GM18868 (cell line): ENCODE data around the gene LCNL1.

Source experiments
- ATAC-seq: cut with Tn5 transposase; IDR thresholded peaks from one replicate; pipeline ENCODE4 v1.9.1; 2021; ENCODE audit warnings: mild to moderate bottlenecking, moderate library complexity; ENCODE audit not compliant: unreplicated experiment

Gene LCNL1

DNA sequence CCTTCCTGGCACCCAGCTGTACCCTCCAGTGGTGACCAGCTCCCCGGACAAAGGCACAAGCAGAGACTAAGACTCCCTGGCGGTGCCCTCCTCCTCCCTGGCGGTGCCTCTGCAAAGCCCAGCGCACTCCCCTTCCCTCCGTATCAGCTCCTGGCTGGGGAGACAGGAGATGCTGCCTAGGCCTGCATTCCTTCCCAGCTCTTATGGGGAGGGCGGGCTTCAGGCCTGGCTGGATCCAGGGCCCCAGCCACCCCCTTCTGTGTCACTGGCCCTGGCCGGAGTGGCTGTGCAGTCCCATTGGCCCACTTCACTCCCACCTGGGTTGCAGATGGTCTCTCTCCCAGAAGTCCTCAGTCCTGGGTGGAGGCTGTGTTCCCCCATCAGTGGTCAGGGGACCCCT, 24.3 kb upstream of the LCNL1 start:
- ATAC-seq, result no peak

DNA sequence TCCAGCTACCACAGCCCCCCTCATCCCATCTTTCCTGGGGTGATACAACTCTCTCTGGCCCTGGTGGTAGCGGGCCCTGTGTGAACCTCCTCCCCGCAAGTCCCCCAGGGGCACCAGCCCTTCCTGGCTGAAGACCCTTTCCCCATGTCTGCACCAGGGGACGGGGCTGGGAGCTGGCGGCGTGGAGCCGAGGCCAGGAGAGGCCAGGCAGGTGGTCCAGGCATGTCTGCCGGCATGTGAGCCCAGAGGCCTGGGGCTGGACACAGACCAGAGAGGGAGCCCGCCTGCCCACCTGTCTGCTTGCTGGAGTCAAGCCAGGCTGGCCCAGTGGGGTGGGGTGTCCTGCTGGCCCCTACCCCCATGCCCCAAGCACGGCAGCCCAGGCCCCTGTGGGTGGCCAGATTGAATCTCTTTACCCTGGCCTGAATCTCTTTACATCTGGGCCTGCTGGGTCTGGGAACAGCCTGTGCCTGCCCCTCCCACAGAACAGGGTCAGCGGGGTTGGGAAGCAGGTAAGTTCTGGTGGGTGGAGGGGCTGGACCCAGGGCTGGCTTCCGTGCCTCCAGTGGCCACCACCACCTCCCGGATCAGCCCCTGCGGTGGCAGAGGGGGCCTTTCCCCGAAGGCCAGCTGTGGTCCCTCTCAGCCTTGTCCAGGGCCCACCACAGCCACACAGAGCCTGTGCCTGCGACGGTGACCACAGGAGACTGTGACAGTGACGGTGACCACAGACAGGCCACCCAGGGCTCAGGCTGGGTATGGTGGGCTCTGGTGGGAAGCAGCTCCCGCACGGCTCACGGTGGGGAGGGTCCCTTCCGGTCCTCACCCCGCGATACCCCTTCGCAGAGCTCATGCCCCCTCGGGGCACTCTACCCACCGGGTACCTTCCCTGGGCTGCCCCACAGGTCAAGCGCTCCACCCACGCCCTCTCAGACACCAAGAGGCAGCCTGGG, 23.6 kb upstream of the LCNL1 start:
- ATAC-seq, result no peak

DNA sequence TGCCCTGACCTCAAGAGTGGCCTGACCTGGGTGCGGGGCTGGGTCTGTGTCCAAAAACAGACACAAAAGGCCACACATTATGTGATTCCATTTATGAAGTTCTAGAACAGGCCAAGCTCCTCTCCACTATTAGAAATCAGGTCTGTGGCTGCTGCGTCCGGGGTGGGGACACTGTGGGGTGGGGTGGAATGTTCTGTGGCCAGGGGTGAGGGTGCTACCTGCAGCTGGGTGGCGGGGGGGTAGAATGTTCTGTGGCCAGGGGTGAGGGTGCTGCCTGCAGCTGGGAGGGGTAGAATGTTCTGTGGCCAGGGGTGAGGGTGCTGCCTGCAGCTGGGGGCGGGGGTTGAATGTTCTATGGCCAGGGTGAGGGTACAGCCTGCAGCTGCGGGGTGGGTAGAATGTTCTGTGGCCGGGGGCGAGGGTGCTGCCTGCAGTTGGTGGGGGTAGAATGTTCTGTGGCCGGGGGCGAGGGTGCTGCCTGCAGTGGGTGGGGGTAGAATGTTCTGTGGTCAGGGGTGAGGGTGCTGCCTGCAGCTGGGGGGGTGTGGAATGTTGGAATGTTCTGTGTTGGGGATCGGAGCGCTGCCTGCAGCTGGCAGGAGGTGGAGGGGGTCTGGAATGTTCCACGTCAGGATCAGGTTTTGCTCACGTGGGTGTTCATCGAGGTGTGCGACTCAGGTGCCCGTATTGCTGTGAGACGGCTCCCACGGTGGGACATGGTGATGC, 22.4 kb upstream of the LCNL1 start:
- ATAC-seq, result no peak

DNA sequence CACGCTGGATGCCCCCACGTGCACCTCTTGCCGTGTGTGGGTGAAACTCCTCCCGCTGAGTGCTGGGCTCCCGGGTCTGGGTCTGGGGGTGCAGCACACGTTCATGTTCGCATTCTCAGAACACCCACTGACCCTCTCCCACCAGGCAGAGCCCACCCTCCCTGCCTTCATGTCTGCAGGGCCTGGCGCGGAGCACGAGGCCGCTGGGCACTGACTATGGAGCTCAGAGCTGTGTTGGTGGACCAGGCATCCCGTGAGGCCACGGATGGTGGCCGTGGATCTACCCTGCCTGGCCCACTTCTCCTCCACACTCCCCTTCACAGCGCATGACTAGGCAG, 21.9 kb upstream of the LCNL1 start:
- no peak for ATAC-seq

DNA sequence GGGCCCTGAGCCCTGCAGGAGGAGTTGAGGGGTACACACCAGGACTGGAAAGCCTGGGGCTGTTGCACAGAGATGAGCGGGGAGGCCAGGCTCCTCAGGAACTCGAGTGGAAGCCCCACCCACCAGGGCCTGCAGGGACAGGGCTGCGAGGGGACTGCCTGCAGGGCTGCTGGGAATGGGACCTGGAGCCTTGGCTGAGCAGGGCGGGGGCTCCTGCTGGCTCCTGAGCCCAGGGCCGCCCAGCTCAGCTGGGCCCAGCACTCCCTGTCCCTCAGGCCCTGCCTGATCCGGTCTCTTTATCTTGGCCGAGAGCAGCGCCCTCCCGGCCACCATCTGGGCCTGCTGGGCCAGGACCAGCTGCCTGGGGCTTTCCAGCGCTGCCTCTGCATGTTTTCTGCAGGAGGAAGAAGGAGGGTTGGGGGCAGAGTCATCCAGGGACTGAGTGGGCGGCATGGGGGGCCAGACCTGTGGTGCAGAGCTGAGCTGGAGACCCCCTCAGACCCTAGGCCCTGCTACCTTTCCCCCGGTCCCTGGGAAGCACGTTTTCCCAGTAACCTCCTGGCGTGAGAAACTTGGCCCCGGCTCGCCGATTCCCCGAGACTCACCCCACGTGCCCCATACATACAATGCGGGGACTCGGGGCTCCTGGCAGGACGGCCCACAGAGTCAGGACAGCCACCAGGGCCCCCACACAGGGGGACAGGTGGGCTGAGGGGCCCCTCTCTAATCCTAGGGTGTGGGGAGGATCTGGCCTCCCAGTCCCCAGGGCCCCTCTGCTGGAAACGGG, 21.3 kb upstream of the LCNL1 start:
- ATAC-seq, result no peak

DNA sequence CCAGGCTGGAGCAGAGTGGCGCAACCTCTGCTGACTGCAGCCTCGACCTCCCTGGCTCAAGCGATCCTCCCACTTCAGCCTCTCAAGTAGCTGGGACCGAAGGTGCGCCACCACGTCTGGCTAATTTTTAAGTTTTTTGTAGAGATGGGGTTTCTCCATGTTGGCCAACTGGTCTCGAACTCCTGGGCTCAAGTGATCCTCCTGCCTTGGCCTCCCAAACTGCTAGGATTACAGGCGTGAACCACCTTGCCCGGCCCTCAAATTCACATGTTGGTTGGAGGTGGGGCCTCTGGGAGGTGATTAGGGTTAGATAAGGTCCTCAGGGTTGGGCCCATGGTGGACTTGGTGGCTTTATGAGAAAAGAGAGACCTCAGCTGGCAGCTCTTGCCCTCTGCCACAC, 20.6 kb upstream of the LCNL1 start:
- no peak for ATAC-seq

DNA sequence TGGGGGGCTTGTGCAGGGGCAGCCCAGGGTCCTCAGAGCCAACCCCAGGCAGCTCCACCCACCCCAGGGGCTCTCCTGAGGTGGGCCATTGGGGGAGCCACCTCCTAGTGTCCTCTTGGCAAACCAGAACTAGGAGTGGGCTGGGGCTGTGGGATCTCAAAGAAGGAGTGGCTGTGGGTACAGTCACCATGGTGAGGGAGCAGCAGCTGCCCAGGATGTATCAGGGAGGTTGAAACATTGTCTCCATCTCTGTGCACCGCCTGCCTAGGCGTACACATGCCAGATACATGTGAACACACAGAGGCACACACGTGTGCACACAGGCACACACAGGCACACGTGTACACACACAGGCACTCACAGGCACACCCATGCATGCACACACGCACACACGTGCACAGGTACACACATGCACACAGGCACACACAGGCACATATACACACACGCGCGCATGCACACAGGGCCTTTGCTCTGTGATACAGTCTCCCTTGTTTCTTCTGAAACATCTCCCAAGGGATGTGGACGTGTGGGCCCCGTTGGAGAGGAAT, 20.0 kb upstream of the LCNL1 start:
- ATAC-seq, result no peak

DNA sequence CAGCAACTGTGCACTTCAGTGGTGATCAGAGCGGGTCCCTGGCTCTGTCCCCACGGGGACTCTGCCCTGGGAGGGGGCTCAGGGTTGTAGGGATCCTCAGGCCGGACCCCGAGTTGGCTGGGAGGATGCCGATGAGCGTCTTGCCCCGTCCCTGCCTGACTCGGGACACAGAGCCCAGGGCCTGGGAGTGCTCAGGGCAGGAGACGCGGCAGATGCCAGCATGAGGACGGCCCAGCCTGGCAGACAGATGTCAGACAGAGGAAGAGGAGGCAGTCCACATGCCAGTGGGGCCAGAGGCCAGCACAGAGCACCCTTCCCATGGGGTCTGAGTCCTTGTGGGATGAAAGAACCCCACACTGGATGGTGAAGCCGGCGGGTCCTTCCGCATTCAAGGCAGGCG, 19.5 kb upstream of the LCNL1 start:
- ATAC-seq, result no peak

DNA sequence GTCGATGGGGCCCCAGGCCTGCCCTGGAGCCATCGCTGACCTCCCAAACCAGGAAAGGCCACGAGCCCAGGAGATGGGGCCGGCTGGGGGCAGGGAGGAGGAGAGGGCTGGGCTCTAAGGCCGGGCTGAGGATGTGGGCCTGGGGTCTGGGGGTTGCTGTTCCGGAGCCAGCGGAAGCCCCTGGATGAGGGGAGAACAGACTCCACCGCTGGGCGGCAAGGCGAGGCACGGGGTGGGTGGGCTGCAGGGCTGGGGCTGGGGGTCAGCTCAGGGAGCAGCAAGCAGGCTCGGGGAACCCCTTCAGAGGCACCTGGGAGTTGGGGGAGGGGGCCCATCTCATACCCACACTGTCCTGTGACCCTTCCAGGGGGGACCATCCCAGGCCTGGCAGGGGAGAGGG, 19.0 kb upstream of the LCNL1 start:
- ATAC-seq, result no peak

DNA sequence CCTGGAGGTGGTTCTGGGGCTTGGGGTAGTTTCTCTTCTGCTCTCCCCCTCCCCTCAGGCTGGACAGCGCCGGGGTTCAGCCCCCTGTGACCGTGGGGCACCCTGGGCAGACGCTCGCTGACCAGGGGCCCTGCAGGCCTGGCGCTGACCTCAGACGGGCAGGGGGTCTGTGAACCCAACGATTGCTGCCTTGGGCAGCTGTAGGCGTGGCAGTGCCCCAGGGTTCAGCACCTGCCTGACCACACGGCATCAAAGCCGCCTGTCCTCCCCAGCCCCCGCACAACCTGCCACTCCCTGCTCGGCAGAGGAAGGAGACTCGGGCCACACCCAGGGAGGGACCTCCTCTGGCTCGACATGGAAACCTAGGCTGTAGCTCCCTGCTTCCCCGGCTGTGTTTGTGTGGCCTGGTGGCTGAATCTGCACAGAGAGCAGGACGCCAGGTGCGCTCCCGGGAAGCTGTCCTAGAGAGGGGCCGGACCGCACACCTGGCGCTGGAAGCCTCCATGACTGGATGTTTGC, 18.6 kb upstream of the LCNL1 start:
- ATAC-seq, result no peak

DNA sequence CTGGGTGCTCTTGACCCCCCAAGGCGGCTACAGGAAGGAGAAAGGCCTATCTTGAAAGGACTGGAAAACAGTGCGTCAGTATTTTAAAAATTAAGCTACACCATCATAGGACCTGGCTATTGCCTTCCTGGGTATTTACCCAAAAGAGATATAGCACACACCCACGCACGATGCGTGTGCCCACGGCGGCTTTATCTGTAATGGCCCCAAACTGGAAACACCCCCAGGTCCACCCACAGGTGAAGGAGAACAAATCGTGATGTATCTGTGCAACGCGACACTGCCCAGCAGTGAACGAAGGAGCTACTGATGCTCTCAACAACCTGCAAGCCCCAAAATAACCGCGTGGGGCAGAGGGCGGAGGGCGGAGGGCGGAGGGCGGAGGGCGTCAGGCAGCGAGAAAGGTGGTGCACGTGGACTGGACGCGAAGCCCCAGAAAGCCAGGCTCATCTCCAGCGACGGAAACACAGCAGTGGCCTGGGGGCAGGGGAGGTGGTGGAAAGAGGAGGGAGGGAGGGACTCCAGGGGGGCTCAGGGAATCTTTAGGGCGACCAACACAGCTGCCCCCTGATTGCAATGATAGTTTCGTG, 17.9 kb upstream of the LCNL1 start:
- no peak for ATAC-seq

DNA sequence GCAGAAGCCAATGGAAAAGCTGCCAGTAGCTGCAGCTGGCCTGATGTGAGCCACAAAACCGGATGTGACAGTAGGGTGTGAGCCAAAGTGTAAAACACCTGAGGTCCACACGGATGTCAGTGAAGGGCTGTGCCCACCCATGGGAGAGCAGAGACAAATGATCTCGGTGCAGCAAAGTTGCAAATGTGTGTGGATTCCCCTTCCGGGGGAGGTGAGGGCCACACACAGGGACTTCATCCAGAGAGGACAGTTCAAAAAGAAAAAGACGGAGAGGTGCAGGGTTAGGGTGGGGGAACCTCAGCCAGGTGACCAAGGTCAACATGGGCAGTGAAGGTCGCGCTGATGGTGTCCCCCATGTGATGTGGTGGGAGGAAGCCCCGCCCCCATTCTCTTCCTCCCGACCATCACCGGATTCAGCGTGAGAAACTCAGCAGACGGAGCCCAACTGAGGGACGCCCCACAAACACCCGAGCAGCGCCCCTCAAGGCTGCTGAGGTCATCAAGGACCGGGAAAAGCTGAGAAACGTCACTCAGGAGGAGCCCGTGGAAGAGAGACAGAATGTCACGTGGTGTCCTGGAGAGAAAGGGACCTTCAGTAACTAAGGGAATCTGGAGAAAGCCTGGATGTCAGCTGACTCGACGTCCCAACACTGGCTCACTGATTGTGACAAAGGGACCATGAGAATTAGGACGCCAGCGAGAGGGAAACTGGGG, 16.9 kb upstream of the LCNL1 start:
- no peak for ATAC-seq

DNA sequence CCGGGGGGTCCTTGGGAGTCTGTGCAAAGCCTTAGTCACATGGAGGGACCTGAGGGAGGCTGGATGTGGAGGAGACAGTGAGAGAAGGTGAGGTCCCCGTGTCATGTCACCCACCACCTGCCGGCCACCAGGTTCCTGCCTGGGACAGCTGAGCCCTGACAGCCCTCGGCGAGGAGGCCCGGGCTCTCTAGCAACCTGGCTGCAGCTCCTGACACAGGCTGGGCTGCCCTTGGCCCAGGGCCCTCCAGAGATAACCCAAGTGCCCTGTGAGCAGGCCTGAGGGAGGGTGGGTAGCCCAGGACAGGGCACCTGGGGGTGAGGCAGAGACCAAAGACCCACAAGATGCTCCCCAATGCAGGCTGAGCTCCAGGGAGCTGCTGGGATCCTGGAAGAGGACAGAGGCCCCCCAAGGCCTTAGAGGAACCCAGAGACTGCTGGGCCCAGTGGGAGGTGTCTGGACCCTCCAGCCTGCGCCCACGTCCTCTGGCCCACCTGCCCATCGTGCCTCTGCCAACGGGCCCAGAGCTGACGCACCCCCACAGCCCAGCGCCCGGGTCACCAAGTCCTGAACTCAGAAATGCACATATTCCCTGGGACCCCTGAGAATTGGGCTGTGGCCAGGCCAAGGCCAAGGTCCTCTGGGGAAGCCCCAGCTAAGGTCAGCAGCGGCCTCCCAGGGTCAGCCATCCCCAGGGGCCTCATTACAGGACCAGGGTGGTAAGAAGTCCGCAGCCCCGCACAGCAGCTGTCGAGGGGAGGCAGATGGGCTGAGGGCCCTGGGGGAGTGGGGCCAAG, 14.3 kb upstream of the LCNL1 start:
- ATAC-seq, result no peak

DNA sequence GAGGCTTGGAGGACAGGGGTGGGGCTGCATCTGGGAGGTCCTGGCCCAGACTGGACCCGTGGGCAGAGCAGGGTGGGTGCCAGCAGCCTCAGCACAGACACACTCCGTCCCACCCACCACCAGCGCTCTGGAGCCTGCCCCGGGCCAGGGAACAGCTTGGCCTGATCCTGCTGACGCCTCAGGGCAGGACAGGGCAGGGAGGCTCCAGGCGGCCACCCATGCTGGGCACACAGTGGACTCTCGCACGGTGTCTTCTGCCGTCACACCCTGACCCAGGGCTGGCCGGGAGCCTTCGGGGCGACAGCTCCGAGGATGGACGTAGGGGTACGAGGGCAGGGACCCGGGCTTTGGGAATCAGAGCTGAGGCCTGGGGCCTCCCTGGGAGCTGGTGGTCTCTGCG, 13.6 kb upstream of the LCNL1 start:
- ATAC-seq, result no peak

DNA sequence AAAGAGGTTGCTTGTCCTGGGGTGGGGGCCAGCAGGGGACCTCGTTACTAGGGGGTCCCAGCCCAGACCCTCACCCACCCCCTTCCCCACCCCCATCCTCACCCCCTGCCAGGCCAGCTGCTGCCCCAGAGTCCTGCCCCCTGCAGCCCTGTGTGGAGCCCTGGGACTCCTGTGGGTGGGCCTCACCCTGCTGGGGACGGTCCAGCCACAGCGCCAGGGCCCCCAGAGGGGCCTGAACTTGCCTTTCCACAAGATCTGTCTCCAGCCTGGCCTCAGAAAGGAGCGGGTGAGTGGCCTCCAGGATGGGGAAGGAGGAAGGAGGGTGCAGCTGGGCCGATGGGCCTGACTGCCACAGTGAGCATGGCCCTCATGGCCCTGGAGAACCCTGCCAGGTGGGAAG, 13.0 kb upstream of the LCNL1 start:
- no peak for ATAC-seq

DNA sequence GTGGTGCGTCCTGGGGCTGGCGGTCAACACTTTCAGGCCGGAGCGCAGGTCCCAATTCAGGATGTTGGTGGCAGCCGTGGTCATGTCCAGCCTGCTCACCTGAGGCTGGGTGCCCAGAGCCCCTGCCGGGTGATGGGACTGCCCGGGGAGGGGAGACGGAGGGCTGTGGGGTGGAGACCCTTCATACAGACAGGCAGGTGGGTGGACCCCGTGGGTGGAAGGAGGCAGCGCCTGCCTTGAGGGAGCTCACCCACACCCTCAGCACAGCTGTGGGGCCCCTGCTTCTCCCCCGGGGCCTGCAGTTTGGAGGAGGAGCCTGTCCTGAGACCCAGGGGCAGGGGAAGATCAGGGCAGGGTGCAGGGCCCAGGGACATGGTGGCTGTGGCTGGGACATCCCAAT, 12.4 kb upstream of the LCNL1 start:
- ATAC-seq, result no peak

DNA sequence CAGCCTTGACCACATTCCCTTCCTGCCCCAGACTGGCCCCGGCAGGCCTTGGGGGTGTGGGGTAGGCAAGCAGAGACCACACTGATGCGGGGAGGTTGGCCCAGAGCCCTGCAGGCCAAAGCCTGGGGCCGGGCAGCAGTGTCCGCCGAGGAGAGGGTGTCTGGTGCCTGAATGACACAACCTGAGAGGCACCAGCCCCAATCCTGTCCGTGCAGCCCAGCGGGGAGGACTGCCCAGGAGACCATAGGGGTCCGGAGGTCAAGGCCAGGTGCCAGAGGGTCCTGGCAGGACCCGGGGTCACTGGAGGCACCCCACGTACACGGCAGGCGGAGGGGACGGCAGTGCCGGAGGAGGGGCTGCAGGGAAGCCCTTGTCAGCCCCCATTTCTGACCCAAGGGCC, 11.0 kb upstream of the LCNL1 start:
- ATAC-seq, result no peak

DNA sequence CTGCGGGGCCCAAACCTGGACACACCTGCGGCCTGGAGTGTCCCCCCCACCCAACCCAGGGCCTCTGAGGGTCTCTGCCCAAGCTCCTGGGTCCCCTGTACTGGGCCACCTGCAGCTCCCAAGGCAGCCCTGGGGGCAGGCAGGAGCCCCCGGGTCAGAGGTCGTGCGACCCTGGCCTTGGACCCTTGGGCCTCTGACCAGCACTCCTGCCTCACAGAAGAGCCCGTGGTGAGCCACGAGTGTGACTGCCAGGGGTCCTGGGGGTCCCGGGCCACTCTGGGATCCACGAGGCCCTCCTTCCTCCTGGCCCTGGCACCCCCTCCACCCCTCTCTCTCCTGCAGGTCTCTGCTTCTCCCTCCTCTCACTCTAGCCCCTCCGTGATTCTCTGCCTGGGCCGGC, 10.5 kb upstream of the LCNL1 start:
- no peak for ATAC-seq

DNA sequence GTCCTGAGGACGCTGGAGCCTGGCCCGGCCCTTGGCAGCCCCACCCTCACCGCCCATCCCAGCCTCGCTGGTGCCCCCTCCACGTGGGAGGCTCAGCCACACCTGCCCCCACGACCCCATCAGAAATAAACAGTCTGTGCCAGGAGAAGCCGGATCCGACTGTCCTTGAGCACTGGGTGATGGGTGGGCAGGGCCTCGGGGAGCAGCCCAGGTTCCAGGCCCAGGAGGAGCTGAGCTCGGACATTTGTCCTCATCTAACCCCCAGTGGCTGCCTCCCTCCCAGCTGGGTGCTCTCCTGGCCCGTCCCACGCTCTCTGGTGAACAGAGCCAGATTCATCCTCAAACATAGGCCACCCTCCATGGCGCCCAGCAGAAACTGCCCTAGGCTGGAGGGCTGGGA, 10.1 kb upstream of the LCNL1 start:
- ATAC-seq, result no peak
